GM23338 (cell line): ENCODE measurements around the gene LDLRAD3. TPM values are rescaled to one million over a fixed set of nuclear protein-coding genes. Genes with fewer than 3 reads are reported as not detected.

Source experiments
- ATAC-seq: fragments of 200-7000 bp; cut with Tn5 transposase; 3 replicates; pipeline ENCODE4 v1.9.1; 2020
- DNase-seq: peaks from one replicate; pipeline ENCODE4 v3.0.0-alpha.2; 2015; ENCODE audit warnings: low spot score
- H2AFZ ChIP-seq: fragments of 200-600 bp; sonication (generic); 2 replicates; pipeline ENCODE4 v1.8.0; 2016; ENCODE audit warnings: antibody characterized with exemption, mild to moderate bottlenecking, moderate library complexity
- H3F3A ChIP-seq: fragments of 200-600 bp; sonication (generic); replicated peaks from 2 replicates; pipeline ENCODE4 v1.8.0; 2017; ENCODE audit warnings: antibody characterized with exemption, mixed run types, low read depth
- H3K27ac ChIP-seq: fragments of 200-600 bp; sonication (generic); 2 replicates; pipeline ENCODE4 v1.6.1; 2016; ENCODE audit warnings: low read depth
- H3K27me3 ChIP-seq: fragments of 200-600 bp; sonication (generic); 2 replicates; pipeline ENCODE4 v1.8.0; 2016; ENCODE audit warnings: mild to moderate bottlenecking, mixed run types, moderate library complexity; ENCODE audit not compliant: insufficient read depth
- H3K36me3 ChIP-seq: fragments of 200-600 bp; sonication (generic); 2 replicates; pipeline ENCODE4 v1.8.0; 2016; ENCODE audit warnings: mild to moderate bottlenecking; ENCODE audit not compliant: insufficient read depth
- H3K4me1 ChIP-seq: fragments of 200-600 bp; sonication (generic); 2 replicates; pipeline ENCODE4 v1.8.0; 2016; ENCODE audit warnings: mild to moderate bottlenecking, moderate library complexity; ENCODE audit not compliant: insufficient read depth
- H3K4me2 ChIP-seq: fragments of 200-600 bp; sonication (generic); 2 replicates; pipeline ENCODE4 v1.7.1; 2017; ENCODE audit warnings: mixed run types
- H3K4me3 ChIP-seq: fragments of 200-600 bp; sonication (generic); 2 replicates; pipeline ENCODE4 v1.6.1; 2016; ENCODE audit warnings: mixed run types
- H3K79me2 ChIP-seq: fragments of 200-600 bp; sonication (generic); replicated peaks from 2 replicates; pipeline ENCODE4 v1.8.0; 2017; ENCODE audit warnings: mild to moderate bottlenecking; ENCODE audit not compliant: insufficient read depth
- H3K9me2 ChIP-seq: fragments of 200-600 bp; sonication (generic); 2 replicates; pipeline ENCODE4 v1.8.0; 2017; ENCODE audit not compliant: insufficient read depth
- H4K20me1 ChIP-seq: fragments of 200-600 bp; sonication (generic); replicated peaks from 2 replicates; pipeline ENCODE4 v1.8.0; 2017; ENCODE audit warnings: mild to moderate bottlenecking; ENCODE audit not compliant: insufficient read depth
- H3K27ac Mint-ChIP-seq: 2 replicates; pipeline ENCODE4 v1.8.0; 2020; ENCODE audit warnings: inconsistent platforms, mild to moderate bottlenecking, moderate library complexity, mixed read lengths
- H3K27me3 Mint-ChIP-seq: 3 replicates; pipeline ENCODE4 v1.8.0; 2022; ENCODE audit warnings: low read depth, mild to moderate bottlenecking, moderate library complexity, mixed read lengths, inconsistent platforms; ENCODE audit not compliant: insufficient read depth, poor library complexity
- H3K36me3 Mint-ChIP-seq: 3 replicates; pipeline ENCODE4 v1.8.0; 2021; ENCODE audit warnings: low read depth, mild to moderate bottlenecking, inconsistent platforms, moderate library complexity, mixed read lengths
- H3K4me1 Mint-ChIP-seq: 3 replicates; pipeline ENCODE4 v1.8.0; 2020; ENCODE audit warnings: mild to moderate bottlenecking, inconsistent platforms, mixed read lengths
- H3K4me3 Mint-ChIP-seq: 3 replicates; pipeline ENCODE4 v1.8.0; 2021; ENCODE audit warnings: moderate library complexity, mild to moderate bottlenecking, inconsistent platforms, mixed read lengths
- H3K9me3 Mint-ChIP-seq: 3 replicates; pipeline ENCODE4 v1.8.0; 2020; ENCODE audit warnings: moderate library complexity, mild to moderate bottlenecking, inconsistent platforms, mixed read lengths
- CREB1 ChIP-seq: fragments of 250-450 bp; sonication (Bioruptor Pico); IDR thresholded peaks from 2 replicates; pipeline ENCODE4 v1.5.0; 2020; ENCODE audit warnings: low read depth, mild to moderate bottlenecking, moderate library complexity
- EZH2 ChIP-seq: fragments of 200-600 bp; sonication (generic); IDR thresholded peaks from one replicate; pipeline ENCODE4 v1.8.0; 2017; ENCODE audit warnings: antibody characterized with exemption, mild to moderate bottlenecking, low read depth; ENCODE audit not compliant: unreplicated experiment
- EZH2phosphoT487 ChIP-seq: fragments of 200-600 bp; sonication (generic); IDR thresholded peaks from one replicate; pipeline ENCODE4 v1.8.1; 2018; ENCODE audit warnings: antibody characterized with exemption; ENCODE audit not compliant: unreplicated experiment
- JUNB ChIP-seq: IDR thresholded peaks from one replicate; pipeline ENCODE4 v1.6.1; 2016; ENCODE audit warnings: antibody characterized with exemption; ENCODE audit not compliant: unreplicated experiment
- NANOG ChIP-seq: IDR thresholded peaks from 2 replicates; pipeline ENCODE4 v1.6.1; 2016; ENCODE audit warnings: antibody characterized with exemption, borderline replicate concordance
- POLR2AphosphoS5 ChIP-seq: IDR thresholded peaks from 2 replicates; pipeline ENCODE4 v1.6.1; 2016; ENCODE audit warnings: antibody characterized with exemption, low read depth
- STAT1 ChIP-seq: IDR thresholded peaks from one replicate; pipeline ENCODE4 v1.6.1; 2016; ENCODE audit warnings: antibody characterized with exemption; ENCODE audit not compliant: unreplicated experiment
- ZNF114 ChIP-seq: fragments of 250-450 bp; sonication (Bioruptor Pico); IDR thresholded peaks from 2 replicates; pipeline ENCODE4 v1.5.0; 2020; ENCODE audit warnings: mild to moderate bottlenecking, moderate library complexity
- ZNF331 ChIP-seq: fragments of 250-450 bp; sonication (Bioruptor Pico); IDR thresholded peaks from 2 replicates; pipeline ENCODE4 v1.5.0; 2020; ENCODE audit warnings: low read depth, mild to moderate bottlenecking, moderate library complexity
- polyA plus RNA-seq: library from polyadenylated mRNA; unstranded; fragments of >200 nt; fragmentation: Nextera tagmentation; extraction: Ambion mirVana; gene quantifications from 2 replicates; pipeline ENCODE4 v1.2.1, GENCODE V29; 2016
- total RNA-seq: library from RNA; depleted of rRNA; stranded (reverse); fragments of >200 nt; shearing (Covaris generic); gene quantifications from 2 replicates; pipeline ENCODE4 v1.2.3, GENCODE V29; 2014
- TF ChIP-seq, protein P1 (sequence below): fragments of 250-450 bp; sonication (Bioruptor Pico); IDR thresholded peaks from 2 replicates; pipeline ENCODE4 v1.5.0; 2020; ENCODE audit warnings: mild to moderate bottlenecking, moderate library complexity
- TF ChIP-seq, protein P2 (sequence below), 2 experiments: fragments of 200-600 bp in 1 of 2; sonication (generic) in 1 of 2; conservative IDR thresholded peaks; 2 replicates each; pipeline versions ENCODE4 v1.5.1 to v1.6.1; 2016 to 2017; ENCODE audit warnings: antibody characterized with exemption in 2 of 2, low read depth in 2 of 2, mild to moderate bottlenecking in 2 of 2, moderate library complexity in 1 of 2
- TF ChIP-seq, protein P3 (sequence below): IDR thresholded peaks from one replicate; pipeline ENCODE4 v1.6.1; 2018; ENCODE audit warnings: antibody characterized with exemption; ENCODE audit not compliant: unreplicated experiment
- TF ChIP-seq, protein P4 (sequence below): IDR thresholded peaks from 2 replicates; pipeline ENCODE4 v1.6.1; 2016; ENCODE audit warnings: antibody characterized with exemption

LDLRAD3 gene
- total and polyA plus RNA-seq, 2 experiments from 2014 or later = 8.5 to 19.4 TPM

DNA sequence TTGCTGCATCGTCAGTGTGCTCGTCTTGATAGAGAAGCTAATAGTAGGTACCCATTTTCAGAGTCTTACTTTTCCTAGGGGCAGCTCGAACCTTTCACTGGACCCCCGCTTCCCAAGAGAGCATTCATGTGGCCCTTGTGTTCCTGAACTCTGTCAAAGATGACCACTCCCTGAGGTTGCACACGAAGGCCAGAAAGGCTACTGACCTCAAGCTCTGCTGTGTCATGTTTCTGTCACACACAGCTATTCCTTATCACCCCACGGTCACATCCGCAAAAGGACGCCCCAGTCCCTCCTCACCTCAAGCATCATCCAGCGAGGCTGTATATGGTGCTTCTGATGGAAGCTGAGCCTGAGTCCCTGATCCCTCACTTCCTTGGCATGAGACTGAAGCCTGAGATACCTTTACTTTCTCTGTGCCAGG is 171.5 kb downstream of the LDLRAD3 start:
- Mint-ChIP-seq H3K27ac (no peak overlapping the region), H3K4me1 (peaks cover 25% of the 10 kb centered on the region), H3K4me3 (no peak overlapping the region), H3K9me3 (peaks cover 25% of the 10 kb centered on the region), H3K36me3 (peaks cover 49% of the 10 kb centered on the region), H3K27me3 (no peaks in the 10 kb centered on the region)
- no peak for DNase-seq
- H4K20me1 ChIP-seq = no peaks in the 10 kb centered on the region; the same call in 1 of the 2 replicates
- TF ChIP-seq EZH2 (no peak), NANOG (no peak), EZH2phosphoT487 (no peak), ZNF331 (no peak), JUNB (no peak), CREB1 (no peak), STAT1 (no peak), POLR2AphosphoS5 (no peak), ZNF114 (no peak)
- TF ChIP-seq, protein P1, sequence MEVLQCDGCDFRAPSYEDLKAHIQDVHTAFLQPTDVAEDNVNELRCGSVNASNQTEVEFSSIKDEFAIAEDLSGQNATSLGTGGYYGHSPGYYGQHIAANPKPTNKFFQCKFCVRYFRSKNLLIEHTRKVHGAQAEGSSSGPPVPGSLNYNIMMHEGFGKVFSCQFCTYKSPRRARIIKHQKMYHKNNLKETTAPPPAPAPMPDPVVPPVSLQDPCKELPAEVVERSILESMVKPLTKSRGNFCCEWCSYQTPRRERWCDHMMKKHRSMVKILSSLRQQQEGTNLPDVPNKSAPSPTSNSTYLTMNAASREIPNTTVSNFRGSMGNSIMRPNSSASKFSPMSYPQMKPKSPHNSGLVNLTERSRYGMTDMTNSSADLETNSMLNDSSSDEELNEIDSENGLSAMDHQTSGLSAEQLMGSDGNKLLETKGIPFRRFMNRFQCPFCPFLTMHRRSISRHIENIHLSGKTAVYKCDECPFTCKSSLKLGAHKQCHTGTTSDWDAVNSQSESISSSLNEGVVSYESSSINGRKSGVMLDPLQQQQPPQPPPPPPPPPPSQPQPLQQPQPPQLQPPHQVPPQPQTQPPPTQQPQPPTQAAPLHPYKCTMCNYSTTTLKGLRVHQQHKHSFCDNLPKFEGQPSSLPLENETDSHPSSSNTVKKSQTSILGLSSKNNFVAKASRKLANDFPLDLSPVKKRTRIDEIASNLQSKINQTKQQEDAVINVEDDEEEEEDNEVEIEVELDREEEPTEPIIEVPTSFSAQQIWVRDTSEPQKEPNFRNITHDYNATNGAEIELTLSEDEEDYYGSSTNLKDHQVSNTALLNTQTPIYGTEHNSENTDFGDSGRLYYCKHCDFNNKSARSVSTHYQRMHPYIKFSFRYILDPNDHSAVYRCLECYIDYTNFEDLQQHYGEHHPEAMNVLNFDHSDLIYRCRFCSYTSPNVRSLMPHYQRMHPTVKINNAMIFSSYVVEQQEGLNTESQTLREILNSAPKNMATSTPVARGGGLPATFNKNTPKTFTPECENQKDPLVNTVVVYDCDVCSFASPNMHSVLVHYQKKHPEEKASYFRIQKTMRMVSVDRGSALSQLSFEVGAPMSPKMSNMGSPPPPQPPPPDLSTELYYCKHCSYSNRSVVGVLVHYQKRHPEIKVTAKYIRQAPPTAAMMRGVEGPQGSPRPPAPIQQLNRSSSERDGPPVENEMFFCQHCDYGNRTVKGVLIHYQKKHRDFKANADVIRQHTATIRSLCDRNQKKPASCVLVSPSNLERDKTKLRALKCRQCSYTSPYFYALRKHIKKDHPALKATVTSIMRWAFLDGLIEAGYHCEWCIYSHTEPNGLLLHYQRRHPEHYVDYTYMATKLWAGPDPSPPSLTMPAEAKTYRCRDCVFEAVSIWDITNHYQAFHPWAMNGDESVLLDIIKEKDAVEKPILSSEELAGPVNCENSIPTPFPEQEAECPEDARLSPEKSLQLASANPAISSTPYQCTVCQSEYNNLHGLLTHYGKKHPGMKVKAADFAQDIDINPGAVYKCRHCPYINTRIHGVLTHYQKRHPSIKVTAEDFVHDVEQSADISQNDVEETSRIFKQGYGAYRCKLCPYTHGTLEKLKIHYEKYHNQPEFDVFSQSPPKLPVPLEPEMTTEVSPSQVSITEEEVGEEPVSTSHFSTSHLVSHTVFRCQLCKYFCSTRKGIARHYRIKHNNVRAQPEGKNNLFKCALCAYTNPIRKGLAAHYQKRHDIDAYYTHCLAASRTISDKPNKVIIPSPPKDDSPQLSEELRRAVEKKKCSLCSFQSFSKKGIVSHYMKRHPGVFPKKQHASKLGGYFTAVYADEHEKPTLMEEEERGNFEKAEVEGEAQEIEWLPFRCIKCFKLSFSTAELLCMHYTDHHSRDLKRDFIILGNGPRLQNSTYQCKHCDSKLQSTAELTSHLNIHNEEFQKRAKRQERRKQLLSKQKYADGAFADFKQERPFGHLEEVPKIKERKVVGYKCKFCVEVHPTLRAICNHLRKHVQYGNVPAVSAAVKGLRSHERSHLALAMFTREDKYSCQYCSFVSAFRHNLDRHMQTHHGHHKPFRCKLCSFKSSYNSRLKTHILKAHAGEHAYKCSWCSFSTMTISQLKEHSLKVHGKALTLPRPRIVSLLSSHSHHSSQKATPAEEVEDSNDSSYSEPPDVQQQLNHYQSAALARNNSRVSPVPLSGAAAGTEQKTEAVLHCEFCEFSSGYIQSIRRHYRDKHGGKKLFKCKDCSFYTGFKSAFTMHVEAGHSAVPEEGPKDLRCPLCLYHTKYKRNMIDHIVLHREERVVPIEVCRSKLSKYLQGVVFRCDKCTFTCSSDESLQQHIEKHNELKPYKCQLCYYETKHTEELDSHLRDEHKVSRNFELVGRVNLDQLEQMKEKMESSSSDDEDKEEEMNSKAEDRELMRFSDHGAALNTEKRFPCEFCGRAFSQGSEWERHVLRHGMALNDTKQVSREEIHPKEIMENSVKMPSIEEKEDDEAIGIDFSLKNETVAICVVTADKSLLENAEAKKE (CRISPR knock-in tag) = no peak
- TF ChIP-seq, protein P2, sequence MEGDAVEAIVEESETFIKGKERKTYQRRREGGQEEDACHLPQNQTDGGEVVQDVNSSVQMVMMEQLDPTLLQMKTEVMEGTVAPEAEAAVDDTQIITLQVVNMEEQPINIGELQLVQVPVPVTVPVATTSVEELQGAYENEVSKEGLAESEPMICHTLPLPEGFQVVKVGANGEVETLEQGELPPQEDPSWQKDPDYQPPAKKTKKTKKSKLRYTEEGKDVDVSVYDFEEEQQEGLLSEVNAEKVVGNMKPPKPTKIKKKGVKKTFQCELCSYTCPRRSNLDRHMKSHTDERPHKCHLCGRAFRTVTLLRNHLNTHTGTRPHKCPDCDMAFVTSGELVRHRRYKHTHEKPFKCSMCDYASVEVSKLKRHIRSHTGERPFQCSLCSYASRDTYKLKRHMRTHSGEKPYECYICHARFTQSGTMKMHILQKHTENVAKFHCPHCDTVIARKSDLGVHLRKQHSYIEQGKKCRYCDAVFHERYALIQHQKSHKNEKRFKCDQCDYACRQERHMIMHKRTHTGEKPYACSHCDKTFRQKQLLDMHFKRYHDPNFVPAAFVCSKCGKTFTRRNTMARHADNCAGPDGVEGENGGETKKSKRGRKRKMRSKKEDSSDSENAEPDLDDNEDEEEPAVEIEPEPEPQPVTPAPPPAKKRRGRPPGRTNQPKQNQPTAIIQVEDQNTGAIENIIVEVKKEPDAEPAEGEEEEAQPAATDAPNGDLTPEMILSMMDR (conservative IDR thresholded peaks at IDR 0.05; ENCODE audit: low read depth in 2 of 2) = no peak
- TF ChIP-seq, protein P3, sequence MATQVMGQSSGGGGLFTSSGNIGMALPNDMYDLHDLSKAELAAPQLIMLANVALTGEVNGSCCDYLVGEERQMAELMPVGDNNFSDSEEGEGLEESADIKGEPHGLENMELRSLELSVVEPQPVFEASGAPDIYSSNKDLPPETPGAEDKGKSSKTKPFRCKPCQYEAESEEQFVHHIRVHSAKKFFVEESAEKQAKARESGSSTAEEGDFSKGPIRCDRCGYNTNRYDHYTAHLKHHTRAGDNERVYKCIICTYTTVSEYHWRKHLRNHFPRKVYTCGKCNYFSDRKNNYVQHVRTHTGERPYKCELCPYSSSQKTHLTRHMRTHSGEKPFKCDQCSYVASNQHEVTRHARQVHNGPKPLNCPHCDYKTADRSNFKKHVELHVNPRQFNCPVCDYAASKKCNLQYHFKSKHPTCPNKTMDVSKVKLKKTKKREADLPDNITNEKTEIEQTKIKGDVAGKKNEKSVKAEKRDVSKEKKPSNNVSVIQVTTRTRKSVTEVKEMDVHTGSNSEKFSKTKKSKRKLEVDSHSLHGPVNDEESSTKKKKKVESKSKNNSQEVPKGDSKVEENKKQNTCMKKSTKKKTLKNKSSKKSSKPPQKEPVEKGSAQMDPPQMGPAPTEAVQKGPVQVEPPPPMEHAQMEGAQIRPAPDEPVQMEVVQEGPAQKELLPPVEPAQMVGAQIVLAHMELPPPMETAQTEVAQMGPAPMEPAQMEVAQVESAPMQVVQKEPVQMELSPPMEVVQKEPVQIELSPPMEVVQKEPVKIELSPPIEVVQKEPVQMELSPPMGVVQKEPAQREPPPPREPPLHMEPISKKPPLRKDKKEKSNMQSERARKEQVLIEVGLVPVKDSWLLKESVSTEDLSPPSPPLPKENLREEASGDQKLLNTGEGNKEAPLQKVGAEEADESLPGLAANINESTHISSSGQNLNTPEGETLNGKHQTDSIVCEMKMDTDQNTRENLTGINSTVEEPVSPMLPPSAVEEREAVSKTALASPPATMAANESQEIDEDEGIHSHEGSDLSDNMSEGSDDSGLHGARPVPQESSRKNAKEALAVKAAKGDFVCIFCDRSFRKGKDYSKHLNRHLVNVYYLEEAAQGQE = no peak
- TF ChIP-seq, protein P4, sequence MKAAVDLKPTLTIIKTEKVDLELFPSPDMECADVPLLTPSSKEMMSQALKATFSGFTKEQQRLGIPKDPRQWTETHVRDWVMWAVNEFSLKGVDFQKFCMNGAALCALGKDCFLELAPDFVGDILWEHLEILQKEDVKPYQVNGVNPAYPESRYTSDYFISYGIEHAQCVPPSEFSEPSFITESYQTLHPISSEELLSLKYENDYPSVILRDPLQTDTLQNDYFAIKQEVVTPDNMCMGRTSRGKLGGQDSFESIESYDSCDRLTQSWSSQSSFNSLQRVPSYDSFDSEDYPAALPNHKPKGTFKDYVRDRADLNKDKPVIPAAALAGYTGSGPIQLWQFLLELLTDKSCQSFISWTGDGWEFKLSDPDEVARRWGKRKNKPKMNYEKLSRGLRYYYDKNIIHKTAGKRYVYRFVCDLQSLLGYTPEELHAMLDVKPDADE = no peak
- no peak for ATAC-seq
- no peak overlapping the region for H3K27ac ChIP-seq
- no peak overlapping the region for H3K4me2 ChIP-seq
- no peak overlapping the region for H2AFZ ChIP-seq
- peaks cover 17% of the 10 kb centered on the region for H3K4me1 ChIP-seq
- H3K79me2 ChIP-seq = 0 out of 2 replicates have a peak, but pooled peaks cover 8% of the 10 kb centered on the region
- 0 out of 2 replicates have a peak, but pooled peaks cover 3% of the 10 kb centered on the region for H3F3A ChIP-seq
- H3K27me3 ChIP-seq = no peaks in the 10 kb centered on the region
- no peaks in the 10 kb centered on the region for H3K9me2 ChIP-seq
- H3K4me3 ChIP-seq = no peak overlapping the region
- H3K36me3 ChIP-seq = peaks cover 13% of the 10 kb centered on the region
